IPS-18a (cell line): ENCODE results near the gene LRGUK.

ENCODE experiments used
- H3K27ac ChIP-seq: one replicate; pipeline ENCODE4 v1.5.1; 2013; ENCODE audit warnings: low read length
- H3K27me3 ChIP-seq: one replicate; pipeline ENCODE4 v1.6.1; 2013; ENCODE audit warnings: mild to moderate bottlenecking, low read length; ENCODE audit not compliant: control insufficient read depth, insufficient read depth
- H3K36me3 ChIP-seq: one replicate; pipeline ENCODE4 v1.6.1; 2013; ENCODE audit warnings: low read depth, low read length; ENCODE audit not compliant: control insufficient read depth
- H3K4me1 ChIP-seq: one replicate; pipeline ENCODE4 v1.6.1; 2013; ENCODE audit warnings: low read depth, low read length; ENCODE audit not compliant: control insufficient read depth
- H3K4me3 ChIP-seq: one replicate; pipeline ENCODE4 v1.5.1; 2013; ENCODE audit warnings: low read length
- H3K9ac ChIP-seq: one replicate; pipeline ENCODE4 v1.6.1; 2013; ENCODE audit warnings: mild to moderate bottlenecking, low read length, moderate library complexity
- H3K9me3 ChIP-seq: one replicate; pipeline ENCODE4 v1.6.1; 2013; ENCODE audit warnings: low read depth, low read length; ENCODE audit not compliant: control insufficient read depth

Gene LRGUK

DNA sequence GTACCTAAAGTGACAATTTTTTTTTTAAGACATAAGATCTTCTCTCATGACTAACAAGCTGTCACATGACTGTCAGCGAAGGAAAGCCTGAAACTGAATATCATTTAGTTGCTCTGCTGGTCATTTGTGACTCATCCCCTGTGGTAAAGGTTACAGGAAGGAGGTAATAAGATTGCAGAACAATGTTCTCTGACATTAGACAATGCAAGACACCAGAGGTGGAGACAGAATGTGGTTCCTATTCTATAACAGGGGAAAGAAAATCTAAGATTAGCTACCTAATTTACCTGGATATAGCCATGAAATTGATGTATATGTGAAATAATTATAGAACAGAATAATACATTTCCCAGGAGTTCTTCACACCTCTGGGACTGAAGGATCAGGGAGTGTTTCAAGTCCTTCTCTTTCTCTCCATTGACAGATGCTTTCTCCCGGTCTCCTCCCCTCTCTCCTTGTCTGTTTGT lies 47.7 kb downstream of the LRGUK start:
- H3K27me3 ChIP-seq: no peaks in the 10 kb centered on the region
- H3K4me3 ChIP-seq: no peak overlapping the region
- H3K36me3 ChIP-seq: no peaks in the 10 kb centered on the region
- no peak overlapping the region for H3K27ac ChIP-seq
- H3K9me3 ChIP-seq: no peaks in the 10 kb centered on the region
- H3K9ac ChIP-seq: no peak overlapping the region
- peaks cover 3% of the 10 kb centered on the region for H3K4me1 ChIP-seq

- Histone ChIP-seq H3K4me1 (peaks cover 3% of the 10 kb centered on the region), H3K9ac (no peak overlapping the region), H3K27ac (no peak overlapping the region), H3K4me3 (no peak overlapping the region), H3K27me3 (no peaks in the 10 kb centered on the region), H3K36me3 (no peaks in the 10 kb centered on the region), H3K9me3 (no peaks in the 10 kb centered on the region)
Measured at GRCh38 chr7:134175334-134176036, 48.3 kb downstream of the LRGUK start.

DNA sequence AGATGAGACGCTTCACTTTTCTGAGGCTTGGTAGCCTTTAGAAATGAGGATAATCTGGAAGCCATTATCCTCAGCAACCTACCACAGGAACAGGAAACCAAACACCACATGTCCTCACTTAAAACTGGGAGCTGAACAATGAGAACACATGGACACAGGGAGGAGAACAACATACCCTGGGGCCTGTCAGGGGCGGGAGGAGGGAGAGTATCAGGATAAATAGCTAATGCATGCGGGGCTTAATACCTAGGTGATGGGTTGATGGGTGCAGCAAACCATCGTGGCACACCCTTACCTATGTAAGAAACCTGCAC lies 48.9 kb downstream of the LRGUK start:
- Histone ChIP-seq H3K36me3 (no peaks in the 10 kb centered on the region), H3K9ac (no peak overlapping the region), H3K27me3 (no peaks in the 10 kb centered on the region), H3K4me3 (no peak overlapping the region), H3K4me1 (peaks cover 3% of the 10 kb centered on the region), H3K9me3 (no peaks in the 10 kb centered on the region), H3K27ac (no peak overlapping the region)

DNA sequence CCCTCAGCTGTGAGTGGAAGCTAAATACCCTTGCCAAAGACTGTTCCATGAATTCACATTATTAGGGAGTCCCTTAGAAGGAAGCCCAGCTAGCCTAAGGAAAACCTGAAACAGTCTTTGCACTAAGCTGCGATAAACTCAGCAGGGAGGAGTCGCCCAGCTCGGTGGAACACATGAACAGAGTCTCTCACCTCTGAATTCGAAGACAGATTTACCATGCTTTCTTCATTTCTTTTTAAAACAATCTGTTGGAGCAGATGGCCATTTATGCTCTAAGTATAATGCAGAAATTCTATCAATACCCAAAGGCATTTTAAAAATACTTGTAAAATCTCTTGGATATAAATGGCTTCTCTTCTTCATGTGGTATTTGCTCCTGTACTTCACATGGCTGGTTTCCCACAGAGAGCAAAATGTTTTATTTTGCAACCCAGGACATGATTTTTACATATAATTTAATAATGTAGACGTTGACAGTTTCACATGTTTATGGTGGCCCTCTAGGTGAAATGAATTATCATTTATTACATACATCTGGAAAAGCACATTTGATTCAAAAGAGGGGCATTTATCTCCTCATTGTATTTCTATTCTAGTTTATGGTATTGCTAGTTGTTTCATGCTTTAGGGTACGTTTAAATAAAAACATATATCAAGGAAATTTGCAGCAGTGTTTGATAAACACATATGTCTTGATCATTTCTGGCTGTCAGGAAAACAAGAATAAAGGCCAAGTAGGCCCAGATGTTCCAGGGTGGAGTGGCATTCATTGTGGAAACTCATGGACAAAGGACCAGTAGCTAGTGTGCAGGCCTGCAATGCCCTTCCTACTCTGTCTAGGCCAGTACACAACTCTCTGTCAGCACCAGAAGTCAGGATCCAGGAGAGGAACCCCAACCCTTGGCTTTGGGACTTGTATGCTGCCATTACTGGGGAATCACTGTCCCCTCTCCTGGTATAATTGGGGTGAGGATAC lies 52.2 kb downstream of the LRGUK start:
- H3K4me3 ChIP-seq: no peak overlapping the region
- no peaks in the 10 kb centered on the region for H3K9me3 ChIP-seq
- no peaks in the 10 kb centered on the region for H3K27me3 ChIP-seq
- no peaks in the 10 kb centered on the region for H3K36me3 ChIP-seq
- H3K9ac ChIP-seq: no peak overlapping the region
- peaks cover 3% of the 10 kb centered on the region for H3K4me1 ChIP-seq
- no peak overlapping the region for H3K27ac ChIP-seq

DNA sequence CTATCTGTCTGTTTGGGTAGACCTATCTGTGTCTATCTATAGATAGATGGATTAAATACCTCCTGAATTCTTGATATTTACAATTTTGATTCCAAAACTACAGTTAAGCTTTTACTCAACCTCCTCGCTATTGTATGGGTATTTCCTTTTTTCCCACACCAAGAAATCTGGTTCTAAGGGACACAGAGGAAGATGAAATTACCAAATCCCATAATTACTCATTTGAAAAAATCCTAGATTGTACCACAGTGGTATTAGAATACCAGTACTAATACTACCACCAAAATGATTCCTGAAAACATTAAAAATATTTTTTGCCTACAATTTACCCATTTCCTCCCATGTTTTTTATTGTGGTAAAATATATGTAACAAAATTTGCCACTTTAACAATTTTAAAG lies 53.2 kb downstream of the LRGUK start:
- no peak overlapping the region for H3K4me3 ChIP-seq
- H3K9me3 ChIP-seq: no peaks in the 10 kb centered on the region
- peaks cover under 1% of the 10 kb centered on the region for H3K4me1 ChIP-seq
- no peaks in the 10 kb centered on the region for H3K36me3 ChIP-seq
- no peak overlapping the region for H3K9ac ChIP-seq
- H3K27ac ChIP-seq: no peak overlapping the region
- H3K27me3 ChIP-seq: no peaks in the 10 kb centered on the region

- H3K27me3 ChIP-seq: no peaks in the 10 kb centered on the region
- H3K4me1 ChIP-seq: no peaks in the 10 kb centered on the region
- H3K4me3 ChIP-seq: no peak overlapping the region
- H3K9ac ChIP-seq: no peak overlapping the region
- H3K27ac ChIP-seq: no peak overlapping the region
- no peaks in the 10 kb centered on the region for H3K36me3 ChIP-seq
- H3K9me3 ChIP-seq: no peaks in the 10 kb centered on the region
Measured at GRCh38 chr7:134182078-134182477, 54.9 kb downstream of the LRGUK start.

GRCh38 chr7:134184767-134185166 lies 57.6 kb downstream of the LRGUK start:
- Histone ChIP-seq H3K4me1 (peaks cover 12% of the 10 kb centered on the region), H3K27me3 (no peaks in the 10 kb centered on the region), H3K9me3 (no peaks in the 10 kb centered on the region), H3K9ac (no peak overlapping the region), H3K36me3 (no peaks in the 10 kb centered on the region), H3K4me3 (no peak overlapping the region), H3K27ac (no peak overlapping the region)

DNA sequence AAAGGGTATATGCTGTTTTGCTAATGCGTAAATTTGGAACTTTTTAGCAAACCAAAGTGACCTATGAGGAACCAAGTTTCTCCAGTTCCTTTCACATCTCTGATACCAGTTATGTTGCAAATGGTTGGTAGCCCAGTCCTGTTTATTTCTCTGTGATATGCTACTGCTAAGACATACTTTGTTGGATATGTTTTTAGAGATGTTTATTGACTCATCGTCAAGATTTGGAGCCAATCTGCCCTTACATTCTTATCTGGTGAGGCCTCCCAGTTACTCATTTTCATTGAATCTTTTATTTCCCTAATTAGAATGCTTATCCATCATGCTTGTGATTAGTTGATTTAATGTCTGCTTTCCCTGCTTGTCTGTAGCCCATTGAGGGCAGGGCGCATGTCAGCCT lies 58.9 kb downstream of the LRGUK start:
- H3K27ac ChIP-seq: no peak overlapping the region

DNA sequence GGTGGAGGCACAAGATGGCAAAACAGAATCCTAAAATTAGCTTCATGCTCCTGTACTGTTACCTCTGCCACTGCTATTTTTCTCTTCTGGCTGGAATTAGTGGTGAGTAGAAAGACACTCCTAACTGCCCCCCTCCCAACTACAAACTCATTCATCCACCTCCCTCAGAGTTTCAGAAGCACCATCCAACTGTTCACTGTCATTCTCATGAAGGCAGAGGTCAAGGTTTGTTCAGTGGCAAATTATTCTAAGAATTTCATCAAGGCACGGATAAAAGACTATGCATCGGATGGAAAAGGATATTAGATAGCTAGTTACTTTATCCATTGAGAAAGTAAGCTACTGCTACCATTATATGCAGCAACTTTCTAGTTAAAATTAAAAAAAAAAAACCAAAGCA lies 59.7 kb downstream of the LRGUK start:
- Histone ChIP-seq H3K27me3 (no peaks in the 10 kb centered on the region), H3K9ac (no peak overlapping the region), H3K4me1 (peaks cover 12% of the 10 kb centered on the region), H3K27ac (no peak overlapping the region), H3K9me3 (no peaks in the 10 kb centered on the region), H3K36me3 (no peaks in the 10 kb centered on the region), H3K4me3 (no peak overlapping the region)

More for the DNA sequence above, 58.9 kb downstream of the LRGUK start:
- Histone ChIP-seq H3K9me3 (no peaks in the 10 kb centered on the region), H3K27me3 (no peaks in the 10 kb centered on the region), H3K4me3 (no peak overlapping the region), H3K9ac (no peak overlapping the region), H3K36me3 (no peaks in the 10 kb centered on the region), H3K4me1 (peaks cover 12% of the 10 kb centered on the region)

DNA sequence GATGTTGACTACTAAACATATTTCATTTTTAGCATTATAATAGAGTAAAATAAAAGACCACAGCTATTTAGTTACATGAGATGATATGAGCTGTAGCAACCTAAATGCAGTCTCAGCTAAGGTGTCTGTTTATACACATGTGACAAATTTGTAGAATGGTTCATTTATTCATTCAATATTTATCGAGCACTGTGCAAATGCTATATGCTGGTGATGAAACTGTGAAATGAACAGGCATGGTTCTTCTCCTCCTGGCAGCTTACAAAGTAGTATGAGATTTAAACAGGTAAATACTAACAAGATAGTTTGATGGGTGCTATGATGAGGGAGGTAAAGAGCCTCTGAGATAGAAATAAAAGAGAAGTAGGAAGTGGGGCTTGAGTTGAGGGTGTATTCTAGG lies 60.8 kb downstream of the LRGUK start:
- Histone ChIP-seq H3K27me3 (no peaks in the 10 kb centered on the region), H3K27ac (no peak overlapping the region), H3K9ac (no peak overlapping the region), H3K4me1 (peaks cover 12% of the 10 kb centered on the region), H3K9me3 (no peaks in the 10 kb centered on the region), H3K36me3 (no peaks in the 10 kb centered on the region), H3K4me3 (no peak overlapping the region)

- H3K9ac ChIP-seq: no peak overlapping the region
- H3K36me3 ChIP-seq: no peaks in the 10 kb centered on the region
- H3K4me3 ChIP-seq: no peak overlapping the region
- no peaks in the 10 kb centered on the region for H3K9me3 ChIP-seq
- no peaks in the 10 kb centered on the region for H3K27me3 ChIP-seq
- H3K27ac ChIP-seq: no peak overlapping the region
- H3K4me1 ChIP-seq: peaks cover 12% of the 10 kb centered on the region
Measured at GRCh38 chr7:134188311-134188710, 61.2 kb downstream of the LRGUK start.
